Naive thymus-derived CD4-positive, alpha-beta T cell (primary cell): Measurements from ENCODE around the gene COIL. TPM values are rescaled to one million over a fixed set of nuclear protein-coding genes. Genes with fewer than 3 reads are reported as not detected.
"Not testable (repeated sequence)": the region's sequence is repeated elsewhere in the genome, so short reads cannot be mapped to it uniquely, and the experiment has no call there.

Experiments
- ATAC-seq: fragments of 150-1000 bp; cut with Tn5 transposase; 2 replicates; pipeline ENCODE4 v1.10.0; 2021; ENCODE audit warnings: mild to moderate bottlenecking, moderate library complexity
- CTCF ChIA-PET: fragments of 350-600 bp; sonication (Branson Sonifier 250); formaldehyde crosslinking; loops from one replicate; lab custom pipeline; 2021; ENCODE audit warnings: antibody characterized with exemption; lab: Charles Lee
- POLR2A ChIA-PET: fragments of 350-600 bp; sonication (Branson Sonifier 250); formaldehyde crosslinking; loops from one replicate; lab custom pipeline; 2021; ENCODE audit warnings: antibody characterized with exemption, inconsistent platforms; lab: Charles Lee
- DNase-seq, 9 donors: peaks; one replicate each; pipeline versions ENCODE4 v3.0.0 to v3.0.0-alpha.2; 2020 to 2022; ENCODE audit warnings: mixed read lengths in 1 of 9
- H3K27ac ChIP-seq: one replicate; pipeline ENCODE4 v1.7.0; 2013; ENCODE audit warnings: mild to moderate bottlenecking, low read depth, low read length, moderate library complexity
- H3K27me3 ChIP-seq, 2 donors: one replicate each; pipeline ENCODE4 v1.7.0; 2013; ENCODE audit warnings: low read length in 2 of 2, mild to moderate bottlenecking in 2 of 2, moderate library complexity in 2 of 2; ENCODE audit not compliant: control insufficient read depth in 2 of 2, insufficient read depth in 2 of 2
- H3K36me3 ChIP-seq, 3 experiments: 1 replicate in 2 of 3; 2 replicates in 1 of 3; pipeline ENCODE4 v1.7.0; 2013; ENCODE audit warnings: low read length in 3 of 3, mild to moderate bottlenecking in 3 of 3, moderate library complexity in 1 of 3; ENCODE audit not compliant: insufficient read depth in 3 of 3, control insufficient read depth in 2 of 3
- H3K4me1 ChIP-seq, 2 donors: one replicate each; pipeline ENCODE4 v1.7.0; 2013; ENCODE audit warnings: low read length in 2 of 2, mild to moderate bottlenecking in 2 of 2, moderate library complexity in 1 of 2; ENCODE audit not compliant: control insufficient read depth in 2 of 2, insufficient read depth in 2 of 2
- H3K4me3 ChIP-seq: 2 replicates; pipeline ENCODE4 v1.7.0; 2013; ENCODE audit warnings: mild to moderate bottlenecking, low read length
- H3K9me3 ChIP-seq, 3 experiments: 1 replicate in 2 of 3; 2 replicates in 1 of 3; pipeline ENCODE4 v1.7.0; 2013; ENCODE audit warnings: low read length in 3 of 3; ENCODE audit not compliant: control insufficient read depth in 2 of 3
- H3K27ac Mint-ChIP-seq, 9 donors: one replicate each; pipeline ENCODE4 v1.8.0; 2020 to 2022; ENCODE audit warnings: mixed read lengths in 9 of 9, mild to moderate bottlenecking in 8 of 9, moderate library complexity in 5 of 9, inconsistent platforms in 2 of 9
- H3K27me3 Mint-ChIP-seq, 5 donors: one replicate each; pipeline ENCODE4 v1.8.0; 2021 to 2022; ENCODE audit warnings: mixed read lengths in 5 of 5, mild to moderate bottlenecking in 1 of 5
- H3K36me3 Mint-ChIP-seq, 5 donors: one replicate each; pipeline ENCODE4 v1.8.0; 2020 to 2022; ENCODE audit warnings: mixed read lengths in 5 of 5, mild to moderate bottlenecking in 3 of 5, inconsistent platforms in 1 of 5
- H3K4me1 Mint-ChIP-seq, 7 donors: one replicate each; pipeline ENCODE4 v1.8.0; 2020 to 2022; ENCODE audit warnings: mixed read lengths in 7 of 7, mild to moderate bottlenecking in 3 of 7, inconsistent platforms in 1 of 7
- H3K4me3 Mint-ChIP-seq, 10 donors: one replicate each; pipeline ENCODE4 v1.8.0; 2020 to 2022; ENCODE audit warnings: mild to moderate bottlenecking in 10 of 10, mixed read lengths in 10 of 10, moderate library complexity in 6 of 10, inconsistent platforms in 2 of 10
- H3K9me3 Mint-ChIP-seq, 11 donors: one replicate each; pipeline ENCODE4 v1.8.0; 2020 to 2022; ENCODE audit warnings: mixed read lengths in 11 of 11, mild to moderate bottlenecking in 4 of 11, inconsistent platforms in 1 of 11, moderate library complexity in 1 of 11
- intact Hi-C, 2 donors: fragments of 100-400 bp; cut with micrococcal nuclease; formaldehyde crosslinking; loops; one replicate each; pipeline ENCODE4 v1.15.1; 2023
- polyA plus RNA-seq, 2 donors: library from polyadenylated mRNA; unstranded; fragments of 300-500 nt; fragmentation: Illumina TruSeq; gene quantifications; one replicate each; pipeline ENCODE4 v1.2.3, GENCODE V29; 2021
- total RNA-seq, 6 experiments: library from RNA in 5 of 6; stranded (reverse) in 5 of 6; gene quantifications; 1 replicate in 5 of 6; 2 replicates in 1 of 6; pipeline ENCODE4 v1.2.3 and lab custom pipeline; 2021 to 2026

The COIL gene
- total and polyA plus RNA-seq, 7 experiments from 2014 or later: 13.0 to 22.7 (median 18.6) TPM

DNA sequence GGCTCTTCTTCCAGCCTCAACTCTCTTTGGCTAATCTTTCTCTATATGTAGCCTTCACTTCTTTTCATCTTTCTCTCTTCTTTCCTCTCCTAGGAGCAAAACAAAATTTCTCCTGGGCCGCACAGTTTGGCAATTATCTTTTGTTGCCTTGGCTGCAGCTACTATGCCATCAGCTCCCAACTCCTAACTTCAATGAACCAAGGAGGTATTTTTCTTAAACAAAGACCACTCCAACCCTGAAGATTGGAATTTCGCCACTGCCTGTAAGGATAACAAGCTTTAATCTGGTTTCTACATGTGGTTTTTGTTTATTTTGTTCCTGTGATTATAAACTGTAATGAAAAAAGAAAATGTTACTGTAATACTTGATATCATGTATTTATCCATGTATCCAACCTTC is 14.8 kb upstream of the COIL start:
- Mint-ChIP-seq H3K9me3 (peaks cover 0 to 2% (median 0%) of the 10 kb centered on the region in 11 donors), H3K27ac (no peak overlapping the region), H3K4me1 (peaks cover 11 to 33% (median 24%) of the 10 kb centered on the region in 7 donors), H3K4me3 (no peak overlapping the region), H3K36me3 (no peaks in the 10 kb centered on the region), H3K27me3 (peaks cover 0 to 47% (median 0%) of the 10 kb centered on the region in 5 donors)
- no peaks in the 10 kb centered on the region for H3K27me3 ChIP-seq
- ChIA-PET POLR2A (interaction anchor here (0.7 to 2.6 kb wide), 2 partner anchors 8 to 856 kb away, joined by 3 to 11 read pairs; no protein-coding TSS in a partner anchor), CTCF (interaction anchor here (0.6 kb wide), 1 partner anchor 771 kb away, joined by 3 read pairs; no protein-coding TSS in a partner anchor)
- DNase-seq (no peak), ATAC-seq (no peak)
- no peaks in the 10 kb centered on the region for H3K36me3 ChIP-seq
- H3K4me3 ChIP-seq: no peak overlapping the region
- H3K9me3 ChIP-seq: no peaks in the 10 kb centered on the region
- intact Hi-C loops: loop anchor here (5.0 kb wide), 3 partner anchors 63 to 1032 kb away; partner anchors contain the start of genes MRPS23 (in 1 of the 2), SRSF1 (in 1 of the 2) and TRIM25 (in 1 of the 2)
- H3K27ac ChIP-seq: no peak overlapping the region
- H3K4me1 ChIP-seq: peaks cover 10 to 12% of the 10 kb centered on the region in 2 donors

DNA sequence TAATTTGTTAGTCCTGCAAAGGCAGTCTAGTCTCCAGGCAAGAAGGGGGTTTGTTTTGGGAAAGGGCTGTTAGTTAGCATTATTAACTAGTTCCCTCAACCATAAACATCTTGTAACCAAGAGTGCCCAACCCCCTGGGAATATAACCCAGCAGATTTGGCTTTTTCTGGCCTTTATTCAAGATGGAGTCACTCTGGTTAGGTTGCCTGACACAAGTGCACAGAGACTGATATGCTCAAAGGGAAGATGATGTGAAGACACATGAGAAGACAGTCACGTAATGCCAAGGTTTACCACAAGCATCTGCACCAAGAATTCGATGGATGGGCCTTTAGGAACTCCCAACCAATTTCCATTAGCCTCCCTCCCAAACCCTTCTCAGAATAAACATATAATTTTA is 13.2 kb upstream of the COIL start:
- Histone ChIP-seq H3K27ac (no peak overlapping the region), H3K36me3 (no peaks in the 10 kb centered on the region), H3K9me3 (no peaks in the 10 kb centered on the region), H3K4me3 (no peak overlapping the region), H3K27me3 (no peaks in the 10 kb centered on the region), H3K4me1 (peaks cover 9 to 12% of the 10 kb centered on the region in 2 donors)
- Mint-ChIP-seq H3K36me3 (no peaks in the 10 kb centered on the region), H3K9me3 (peaks cover 0 to 2% (median 0%) of the 10 kb centered on the region in 11 donors), H3K4me1 (peaks cover 9 to 24% (median 21%) of the 10 kb centered on the region in 7 donors), H3K27ac (no peak overlapping the region), H3K27me3 (peaks cover 0 to 57% (median 0%) of the 10 kb centered on the region in 5 donors), H3K4me3 (no peak overlapping the region)
- ATAC-seq: no peak
- intact Hi-C loops: no loop called here
- CTCF ChIA-PET: no interaction called here
- POLR2A ChIA-PET: no interaction called here
- no peak for DNase-seq

DNA sequence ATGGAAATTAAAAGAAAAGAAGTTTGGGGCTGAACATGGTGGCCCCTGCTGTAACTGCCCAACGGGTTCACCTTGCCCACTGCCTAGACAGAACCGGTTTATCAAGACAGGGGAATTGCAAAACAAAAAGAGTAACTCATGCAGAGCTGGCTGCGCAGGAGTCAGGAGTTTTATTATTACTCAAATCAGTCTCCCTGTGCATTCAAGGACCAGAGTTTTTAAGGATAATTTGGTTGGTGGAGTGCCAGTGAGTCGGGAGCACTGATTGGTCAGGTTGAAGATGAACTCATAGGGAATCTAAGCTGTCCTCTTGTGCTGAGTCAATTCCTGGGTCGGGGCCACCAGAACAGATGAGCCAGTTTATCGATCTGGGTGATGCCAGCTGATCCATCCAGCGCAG is 12.7 kb upstream of the COIL start:
- Mint-ChIP-seq H3K27ac (no peak overlapping the region), H3K4me1 (peaks cover 3 to 19% (median 16%) of the 10 kb centered on the region in 7 donors), H3K36me3 (no peaks in the 10 kb centered on the region), H3K4me3 (no peak overlapping the region), H3K9me3 (peaks cover 0 to 2% (median 0%) of the 10 kb centered on the region in 11 donors), H3K27me3 (peaks cover 0 to 57% (median 0%) of the 10 kb centered on the region in 5 donors)
- H3K4me1 ChIP-seq: peaks cover 4 to 9% of the 10 kb centered on the region in 2 donors
- H3K27me3 ChIP-seq: no peaks in the 10 kb centered on the region
- H3K4me3 ChIP-seq: no peak overlapping the region
- POLR2A ChIA-PET: no interaction called here
- ATAC-seq (no peak), DNase-seq (no peak)
- no peaks in the 10 kb centered on the region for H3K9me3 ChIP-seq
- intact Hi-C loops: no loop called here
- CTCF ChIA-PET: no interaction called here
- no peaks in the 10 kb centered on the region for H3K36me3 ChIP-seq
- H3K27ac ChIP-seq: no peak overlapping the region

DNA sequence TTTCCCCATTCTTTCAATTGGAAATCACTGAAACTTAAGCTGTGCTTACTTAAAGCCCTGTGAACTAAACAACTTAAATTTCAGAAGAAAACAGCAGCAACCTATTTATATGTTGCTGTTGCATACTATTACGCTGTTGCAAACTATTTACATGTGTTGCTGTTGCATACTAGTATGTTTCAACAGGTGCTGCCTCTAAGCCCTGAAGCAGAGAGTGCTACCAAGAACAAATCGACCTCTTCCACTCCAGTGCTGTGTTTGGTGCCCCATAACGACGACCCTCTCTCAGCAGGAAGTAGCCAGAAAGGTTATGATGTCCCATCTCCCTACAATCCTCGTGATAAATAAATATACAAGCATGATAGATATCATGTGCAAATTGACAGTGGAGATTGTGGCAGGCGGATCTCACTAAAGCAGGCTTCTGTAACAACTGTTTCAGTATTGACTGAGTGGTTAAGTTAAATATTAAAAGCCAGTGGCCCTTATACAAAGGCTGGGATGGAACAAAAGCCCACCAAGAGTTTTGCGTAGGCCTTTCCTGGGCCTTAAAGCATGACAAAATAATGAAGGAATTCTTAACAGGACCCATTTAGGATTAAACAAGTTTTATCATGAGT is 11.4 kb upstream of the COIL start:
- Histone ChIP-seq H3K27me3 (no peaks in the 10 kb centered on the region), H3K9me3 (no peaks in the 10 kb centered on the region), H3K27ac (no peak overlapping the region), H3K4me3 (no peak overlapping the region), H3K36me3 (no peaks in the 10 kb centered on the region), H3K4me1 (peaks cover 0 to 4% of the 10 kb centered on the region in 2 donors)
- Mint-ChIP-seq H3K4me3 (no peak overlapping the region), H3K27ac (no peak overlapping the region), H3K4me1 (peaks cover 0 to 6% (median 5%) of the 10 kb centered on the region in 7 donors), H3K9me3 (peaks cover 0 to 2% (median 0%) of the 10 kb centered on the region in 11 donors), H3K27me3 (peaks cover 0 to 62% (median 0%) of the 10 kb centered on the region in 5 donors), H3K36me3 (no peaks in the 10 kb centered on the region)
- DNase-seq (no peak), ATAC-seq (no peak)
- intact Hi-C loops: no loop called here
- POLR2A ChIA-PET: no interaction called here
- CTCF ChIA-PET: no interaction called here

DNA sequence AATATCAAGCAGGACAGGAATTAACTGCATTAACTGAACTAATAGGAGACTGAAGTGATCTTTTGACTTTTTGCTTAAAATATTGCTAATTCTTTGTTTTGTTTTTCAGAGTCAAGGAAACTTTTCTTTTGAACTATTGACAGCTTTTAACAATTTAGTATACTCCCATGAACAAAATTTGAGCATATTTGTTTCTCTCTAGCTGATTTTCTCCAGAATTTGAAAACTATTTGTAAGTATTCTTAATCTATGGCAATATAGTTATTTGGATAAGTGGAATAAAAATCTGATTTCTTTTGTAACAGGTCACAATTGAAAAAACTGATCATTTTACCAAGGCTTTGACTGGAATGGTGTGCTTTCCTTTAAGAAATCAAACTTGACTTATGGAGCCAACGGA is 10.1 kb upstream of the COIL start:
- H3K36me3 ChIP-seq: no peaks in the 10 kb centered on the region
- H3K27ac Mint-ChIP-seq: no peak overlapping the region
- intact Hi-C loops: no loop called here
- H3K27me3 Mint-ChIP-seq: peaks cover 0 to 52% (median 0%) of the 10 kb centered on the region in 5 donors
- no peak overlapping the region for H3K4me3 Mint-ChIP-seq
- H3K27me3 ChIP-seq: no peaks in the 10 kb centered on the region
- H3K9me3 Mint-ChIP-seq: peaks cover 0 to 2% (median 0%) of the 10 kb centered on the region in 11 donors
- ATAC-seq: no peak
- no peaks in the 10 kb centered on the region for H3K4me1 Mint-ChIP-seq
- H3K9me3 ChIP-seq: no peaks in the 10 kb centered on the region
- no peak overlapping the region for H3K4me3 ChIP-seq
- no peaks in the 10 kb centered on the region for H3K36me3 Mint-ChIP-seq
- no peaks in the 10 kb centered on the region for H3K4me1 ChIP-seq
- ChIA-PET POLR2A (no interaction called here), CTCF (no interaction called here)
- H3K27ac ChIP-seq: no peak overlapping the region
- DNase-seq: no peak

DNA sequence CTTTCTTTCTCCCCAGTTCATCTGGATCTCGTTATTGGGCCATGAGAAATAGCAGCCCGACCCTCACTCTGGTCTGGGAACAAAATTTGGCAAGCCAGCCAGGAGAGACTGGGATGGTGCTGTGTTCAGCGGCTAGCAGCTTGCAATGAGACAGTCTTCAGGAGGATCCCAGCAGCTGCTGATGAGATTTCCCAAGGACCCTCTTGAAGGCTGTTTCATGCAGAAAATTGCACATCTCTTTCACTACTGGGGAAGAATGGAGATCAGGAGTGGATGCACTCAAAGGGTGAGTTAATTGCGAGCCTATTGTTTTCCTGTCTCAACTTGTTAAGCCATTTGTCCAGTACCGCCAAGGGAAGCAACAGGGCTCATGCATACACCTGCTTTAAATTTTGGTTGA is 5.5 kb upstream of the COIL start:
- H3K4me1 Mint-ChIP-seq: peaks cover 0 to 6% (median 0%) of the 10 kb centered on the region in 7 donors
- H3K27me3 ChIP-seq: no peaks in the 10 kb centered on the region
- no peaks in the 10 kb centered on the region for H3K9me3 ChIP-seq
- CTCF ChIA-PET: no interaction called here
- H3K27ac Mint-ChIP-seq: no peak overlapping the region
- H3K27ac ChIP-seq: no peak overlapping the region
- no peaks in the 10 kb centered on the region for H3K36me3 ChIP-seq
- no peak overlapping the region for H3K4me3 Mint-ChIP-seq
- DNase-seq (no peak), ATAC-seq (no peak)
- intact Hi-C loops: no loop called here
- no peak overlapping the region for H3K4me3 ChIP-seq
- POLR2A ChIA-PET: interaction anchor here (1.8 kb wide), 1 partner anchor 11 kb away, joined by 11 read pairs; the partner anchor contains the start of gene SCPEP1
- H3K4me1 ChIP-seq: no peaks in the 10 kb centered on the region
- peaks cover 0 to 23% (median 0%) of the 10 kb centered on the region in 5 donors for H3K27me3 Mint-ChIP-seq
- no peaks in the 10 kb centered on the region for H3K9me3 Mint-ChIP-seq
- H3K36me3 Mint-ChIP-seq: no peaks in the 10 kb centered on the region

GRCh38 chr17:56965681-56966080 is 4.8 kb upstream of the COIL start:
- DNase-seq, H3K36me3 Mint-ChIP-seq, H3K4me3 ChIP-seq, CTCF ChIA-PET, ATAC-seq, H3K9me3 Mint-ChIP-seq, H3K27me3 ChIP-seq, H3K27ac Mint-ChIP-seq, POLR2A ChIA-PET, H3K4me3 Mint-ChIP-seq, H3K27ac ChIP-seq, intact Hi-C loops, H3K9me3 ChIP-seq, H3K36me3 ChIP-seq, H3K4me1 ChIP-seq: not testable (repeated sequence)
- Mint-ChIP-seq H3K27me3 (peaks cover 0 to 18% (median 0%) of the 10 kb centered on the region in 5 donors), H3K4me1 (peaks cover 0 to 11% (median 5%) of the 10 kb centered on the region in 7 donors)
